Vagina (tissue), 2 donors: ENCODE data around the gene SEMA3A. TPM values are rescaled to one million over a fixed set of nuclear protein-coding genes. Genes with fewer than 3 reads are reported as not detected.

Experiments used
- DNase-seq, 2 donors: peaks; one replicate each; pipeline ENCODE4 v3.0.0-alpha.2; 2017; ENCODE audit errors: extremely low spot score in 2 of 2
- H3K27ac ChIP-seq: fragments of 200-600 bp; sonication (generic); one replicate; pipeline ENCODE4 v1.5.1; 2019
- H3K27me3 ChIP-seq: fragments of 200-600 bp; sonication (generic); one replicate; pipeline ENCODE4 v1.5.1; 2019
- H3K36me3 ChIP-seq, 2 donors: fragments of 200-600 bp; sonication (generic); one replicate each; pipeline ENCODE4 v1.5.1; 2017 to 2019
- H3K4me1 ChIP-seq: fragments of 200-600 bp; sonication (generic); one replicate; pipeline ENCODE4 v1.5.1; 2019
- H3K4me3 ChIP-seq, 2 donors: fragments of 200-600 bp; sonication (generic); 1 replicate in 1 of 2; 2 replicates in 1 of 2; pipeline ENCODE4 v1.5.1; 2016 to 2019
- H3K9me3 ChIP-seq: fragments of 200-600 bp; sonication (generic); one replicate; pipeline ENCODE4 v1.5.1; 2019
- CTCF ChIP-seq, 3 experiments: fragments of 450-650 bp in 2 of 3; fragments of 200-600 bp in 1 of 3; sonication (generic) in 1 of 3; IDR thresholded peaks; one replicate each; pipeline ENCODE4 v1.5.1; 2017 to 2019; ENCODE audit warnings: antibody characterized with exemption in 3 of 3, mild to moderate bottlenecking in 2 of 3, moderate library complexity in 2 of 3
- POLR2A ChIP-seq, 2 donors: fragments of 450-650 bp; IDR thresholded peaks; one replicate each; pipeline ENCODE4 v1.6.1; 2017; ENCODE audit warnings: antibody characterized with exemption in 2 of 2, mild to moderate bottlenecking in 2 of 2, moderate library complexity in 2 of 2
- POLR2AphosphoS5 ChIP-seq, 2 donors: sonication (generic); formaldehyde crosslinking; IDR thresholded peaks; one replicate each; pipeline ENCODE4 v1.9.0; 2017; ENCODE audit warnings: antibody characterized with exemption in 2 of 2, mild to moderate bottlenecking in 2 of 2, low read depth in 1 of 2; ENCODE audit not compliant: insufficient read depth in 1 of 2
- intact Hi-C: fragments of 100-400 bp; cut with DNase I; formaldehyde crosslinking; loops from one replicate; pipeline ENCODE4 v1.15.1; 2023
- total RNA-seq: library from RNA; depleted of rRNA; stranded (reverse); fragments of >200 nt; gene quantifications from one replicate; pipeline ENCODE4 v1.2.3, GENCODE V29; 2016

SEMA3A gene
- total RNA-seq, 1 donor from 2014 or later: 3.4 TPM

DNA sequence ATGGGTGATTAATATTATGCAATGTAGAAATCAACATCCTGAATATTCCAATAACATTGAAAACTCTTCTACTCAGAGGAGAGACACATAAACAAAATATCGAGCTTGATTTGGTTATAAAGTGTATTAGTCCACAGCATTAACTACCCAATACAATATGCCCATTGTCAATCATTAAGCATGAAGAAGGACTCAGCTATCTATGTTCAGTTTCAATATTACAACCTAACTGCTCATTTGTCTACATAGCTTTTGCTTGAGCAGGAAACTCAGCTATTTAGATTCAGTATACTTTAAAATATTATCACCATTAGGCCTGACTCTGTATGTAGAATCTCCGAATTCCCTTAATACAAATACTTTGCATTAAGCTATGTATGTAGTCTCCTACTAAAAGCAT is 262.6 kb downstream of the SEMA3A start:
- H3K27ac ChIP-seq: no peak overlapping the region
- intact Hi-C loops: no loop called here
- H3K36me3 ChIP-seq: no peaks in the 10 kb centered on the region
- TF ChIP-seq POLR2A (IDR thresholded peaks at IDR 0.05) (no peak), POLR2AphosphoS5 (IDR thresholded peaks at IDR 0.05; ENCODE audit: insufficient read depth in 1 of 2, low read depth in 1 of 2) (no peak), CTCF (IDR thresholded peaks at IDR 0.05) (no peak)
- no peak for DNase-seq
- no peaks in the 10 kb centered on the region for H3K9me3 ChIP-seq
- H3K4me1 ChIP-seq: no peaks in the 10 kb centered on the region
- no peaks in the 10 kb centered on the region for H3K27me3 ChIP-seq
- no peak overlapping the region for H3K4me3 ChIP-seq

- no peaks in the 10 kb centered on the region for H3K4me1 ChIP-seq
- no peaks in the 10 kb centered on the region for H3K36me3 ChIP-seq
- intact Hi-C loops: no loop called here
- no peak overlapping the region for H3K27ac ChIP-seq
- H3K27me3 ChIP-seq: no peaks in the 10 kb centered on the region
- TF ChIP-seq CTCF (IDR thresholded peaks at IDR 0.05) (no peak), POLR2AphosphoS5 (IDR thresholded peaks at IDR 0.05; ENCODE audit: insufficient read depth in 1 of 2, low read depth in 1 of 2) (no peak), POLR2A (IDR thresholded peaks at IDR 0.05) (no peak)
- H3K9me3 ChIP-seq: no peaks in the 10 kb centered on the region
- no peak for DNase-seq
- no peak overlapping the region for H3K4me3 ChIP-seq
These were observed 264.3 kb downstream of the SEMA3A start for GRCh38 chr7:83930262-83930661.

DNA sequence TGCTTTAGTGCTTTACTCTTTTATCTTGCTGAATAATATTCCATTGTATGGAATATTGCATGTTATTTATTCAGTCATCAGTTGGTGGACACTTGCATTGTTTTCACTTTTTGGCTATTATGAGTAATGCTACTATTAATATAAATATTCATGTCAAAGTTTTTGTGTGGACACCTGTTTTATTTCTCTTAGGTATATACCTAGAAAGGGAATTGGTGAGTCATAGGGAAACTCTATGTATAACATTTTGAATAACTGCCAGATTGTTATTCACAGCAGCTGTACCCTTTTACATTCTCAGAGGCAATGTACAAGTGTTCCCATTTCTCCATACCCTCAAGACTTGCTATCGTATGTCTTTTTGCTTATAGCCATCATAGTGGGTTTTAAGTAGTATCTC is 268.7 kb downstream of the SEMA3A start:
- H3K27ac ChIP-seq: no peak overlapping the region
- H3K9me3 ChIP-seq: no peaks in the 10 kb centered on the region
- no peak for DNase-seq
- intact Hi-C loops: no loop called here
- TF ChIP-seq POLR2AphosphoS5 (IDR thresholded peaks at IDR 0.05; ENCODE audit: insufficient read depth in 1 of 2, low read depth in 1 of 2) (no peak), POLR2A (IDR thresholded peaks at IDR 0.05) (no peak), CTCF (IDR thresholded peaks at IDR 0.05) (no peak)
- no peaks in the 10 kb centered on the region for H3K36me3 ChIP-seq
- no peaks in the 10 kb centered on the region for H3K4me1 ChIP-seq
- H3K27me3 ChIP-seq: no peaks in the 10 kb centered on the region
- no peak overlapping the region for H3K4me3 ChIP-seq

GRCh38 chr7:83921941-83922607 is 272.5 kb downstream of the SEMA3A start:
- no peak overlapping the region for H3K27ac ChIP-seq
- TF ChIP-seq POLR2A (IDR thresholded peaks at IDR 0.05) (no peak), POLR2AphosphoS5 (IDR thresholded peaks at IDR 0.05; ENCODE audit: insufficient read depth in 1 of 2, low read depth in 1 of 2) (no peak), CTCF (IDR thresholded peaks at IDR 0.05) (no peak)
- no peak overlapping the region for H3K4me3 ChIP-seq
- H3K4me1 ChIP-seq: no peaks in the 10 kb centered on the region
- H3K36me3 ChIP-seq: no peaks in the 10 kb centered on the region
- DNase-seq: no peak
- intact Hi-C loops: no loop called here
- H3K9me3 ChIP-seq: no peaks in the 10 kb centered on the region
- no peaks in the 10 kb centered on the region for H3K27me3 ChIP-seq

GRCh38 chr7:83921271-83921940 is 273.2 kb downstream of the SEMA3A start:
- Histone ChIP-seq H3K4me3 (no peak overlapping the region), H3K27me3 (no peaks in the 10 kb centered on the region)
- intact Hi-C loops: no loop called here

More at GRCh38 chr7:83921271-83921940, 273.2 kb downstream of the SEMA3A start:
- Histone ChIP-seq H3K27ac (no peak overlapping the region), H3K36me3 (no peaks in the 10 kb centered on the region), H3K9me3 (no peaks in the 10 kb centered on the region), H3K4me1 (no peaks in the 10 kb centered on the region)
- no peak for DNase-seq
- no peak for TF ChIP-seq POLR2A (IDR thresholded peaks at IDR 0.05)
- no peak for TF ChIP-seq CTCF (IDR thresholded peaks at IDR 0.05)
- TF ChIP-seq POLR2AphosphoS5 (IDR thresholded peaks at IDR 0.05; ENCODE audit: insufficient read depth in 1 of 2, low read depth in 1 of 2): no peak
